Endothelial cell of umbilical vein (primary cell): Measurements from ENCODE around the gene AP5M1. TPM values are rescaled to one million over a fixed set of nuclear protein-coding genes. Genes with fewer than 3 reads are reported as not detected.

Experiments used
- BruUV-seq: library from RNA; stranded (reverse); fragments of 400-500 nt; replicated peaks from 2 replicates; lab custom pipeline; 2021; lab: Mats Ljungman, UMichigan
- CTCF ChIA-PET: fragments of 300-600, 350-600 bp; sonication (Branson Sonifier 250); formaldehyde crosslinking; loops from one replicate; lab custom pipeline; 2021; ENCODE audit warnings: antibody characterized with exemption, inconsistent platforms; lab: Charles Lee
- POLR2A ChIA-PET: fragments of 300-600, 350-600 bp; sonication (Branson Sonifier 250); formaldehyde crosslinking; loops from one replicate; lab custom pipeline; 2021; ENCODE audit warnings: antibody characterized with exemption, inconsistent platforms; lab: Charles Lee
- DNase-seq: peaks from one replicate; pipeline ENCODE4 v3.0.0-alpha.2; 2011; ENCODE audit warnings: low read depth, low spot score
- FAIRE-seq: peaks from 2 replicates; lab custom pipeline; 2011; peaks lifted over from hg19 to GRCh38; lab: Jason Lieb, UNC
- H2AFZ ChIP-seq: 2 replicates; pipeline ENCODE4 v1.6.0; 2012; ENCODE audit warnings: low read depth, low read length, control low read depth, inconsistent platforms
- H3K27ac ChIP-seq: 2 replicates; pipeline ENCODE4 v1.5.1; 2011; ENCODE audit warnings: low read depth, mild to moderate bottlenecking, control low read depth, low read length, moderate library complexity; ENCODE audit not compliant: insufficient read depth
- H3K27me3 ChIP-seq, 2 experiments: 2 replicates each; pipeline versions ENCODE4 v1.6.0 to v1.6.1; 2011; ENCODE audit warnings: low read length in 2 of 2, mixed read lengths in 1 of 2; ENCODE audit not compliant: control insufficient read depth in 2 of 2, insufficient read depth in 2 of 2
- H3K36me3 ChIP-seq, 2 experiments: 2 replicates in 1 of 2; 3 replicates in 1 of 2; pipeline ENCODE4 v1.5.1; 2011; ENCODE audit warnings: low read length in 2 of 2, mild to moderate bottlenecking in 1 of 2, moderate library complexity in 1 of 2; ENCODE audit not compliant: control insufficient read depth in 2 of 2, insufficient read depth in 2 of 2; ENCODE audit errors: extremely low read depth in 1 of 2
- H3K4me1 ChIP-seq: 3 replicates; pipeline ENCODE4 v1.5.1; 2011; ENCODE audit warnings: mild to moderate bottlenecking, low read length; ENCODE audit not compliant: control insufficient read depth, insufficient read depth; ENCODE audit errors: extremely low read depth
- H3K4me2 ChIP-seq: 2 replicates; pipeline ENCODE4 v1.6.1; 2011; ENCODE audit warnings: low read length, control low read depth, mixed read lengths; ENCODE audit not compliant: insufficient read depth
- H3K4me3 ChIP-seq, 3 experiments: fragments of 200-600 bp in 1 of 3; sonication (generic), shearing (Covaris generic) in 1 of 3; replicated peaks in 1 of 3; 2 replicates each; pipeline ENCODE4 v1.5.1; 2011 to 2016; ENCODE audit warnings: control low read depth in 3 of 3, low read length in 3 of 3, mild to moderate bottlenecking in 2 of 3, inconsistent platforms in 1 of 3, low read depth in 1 of 3, moderate library complexity in 1 of 3; ENCODE audit not compliant: insufficient read depth in 1 of 3
- H3K79me2 ChIP-seq: 2 replicates; pipeline ENCODE4 v1.6.0; 2012; ENCODE audit warnings: low read length, inconsistent platforms; ENCODE audit not compliant: control insufficient read depth, insufficient read depth
- H3K9ac ChIP-seq: replicated peaks from 2 replicates; pipeline ENCODE3; 2011; ENCODE audit warnings: low read length, control low read depth; ENCODE audit not compliant: insufficient read depth; ENCODE audit errors: extremely low read depth
- H3K9me1 ChIP-seq: replicated peaks from 3 replicates; pipeline ENCODE4 v1.6.0; 2011; ENCODE audit warnings: mild to moderate bottlenecking, low read length; ENCODE audit not compliant: control insufficient read depth, insufficient read depth; ENCODE audit errors: extremely low read depth
- H3K9me3 ChIP-seq: replicated peaks from 2 replicates; pipeline ENCODE4 v1.5.1; 2012; ENCODE audit warnings: low read length, inconsistent platforms; ENCODE audit not compliant: control insufficient read depth, insufficient read depth
- H4K20me1 ChIP-seq: replicated peaks from 2 replicates; pipeline ENCODE3; 2011; ENCODE audit warnings: mild to moderate bottlenecking, low read length; ENCODE audit not compliant: control insufficient read depth, insufficient read depth; ENCODE audit errors: extremely low read depth
- EZH2 ChIP-seq: IDR thresholded peaks from 2 replicates; pipeline ENCODE4 v1.6.1; 2012; ENCODE audit warnings: borderline replicate concordance, low read depth, mild to moderate bottlenecking, moderate library complexity, low read length, inconsistent platforms; ENCODE audit not compliant: severe bottlenecking
- FOS ChIP-seq: IDR thresholded peaks from 2 replicates; pipeline ENCODE4 v1.6.1; 2011; ENCODE audit warnings: mild to moderate bottlenecking, low read length, moderate library complexity, borderline replicate concordance; ENCODE audit not compliant: insufficient read depth
- GATA2 ChIP-seq: IDR thresholded peaks from 2 replicates; pipeline ENCODE4 v1.7.0; 2011; ENCODE audit warnings: low read depth, mild to moderate bottlenecking, moderate library complexity, mixed read lengths, low read length; ENCODE audit not compliant: insufficient read length, insufficient read depth
- JUN ChIP-seq: IDR thresholded peaks from 2 replicates; pipeline ENCODE4 v1.6.1; 2011; ENCODE audit warnings: borderline replicate concordance, low read depth; ENCODE audit not compliant: insufficient read length, insufficient read depth
- MYC ChIP-seq: IDR thresholded peaks from one replicate; pipeline ENCODE4 v1.6.1; 2011; ENCODE audit warnings: mild to moderate bottlenecking, low read depth, low read length
- POLR2A ChIP-seq: IDR thresholded peaks from 2 replicates; pipeline ENCODE4 v1.6.1; 2012; ENCODE audit warnings: low read depth, mild to moderate bottlenecking, control low read depth, low read length
- POLR2AphosphoS5 ChIP-seq: IDR thresholded peaks from 2 replicates; pipeline ENCODE4 v1.6.1; 2012; ENCODE audit warnings: low read depth, mild to moderate bottlenecking, control low read depth, low read length, moderate library complexity; ENCODE audit not compliant: insufficient read depth
- dilution Hi-C: fragments of 300-500 bp; cut with MboI; formaldehyde crosslinking; loops from one replicate; pipeline ENCODE4 v1.15.0; 2019; ENCODE audit warnings: low sequenced_read_pairs; ENCODE audit not compliant: extremely low pct_ligation_motif_present
- intact Hi-C: fragments of 100-400 bp; cut with micrococcal nuclease; formaldehyde crosslinking; loops from one replicate; pipeline ENCODE4 v1.10.0; 2022
- polyA plus RNA-seq, 4 experiments: library from polyadenylated mRNA; depleted of rRNA in 3 of 4; stranded (reverse) in 3 of 4; unstranded in 1 of 4; fragments of >200 nt; gene quantifications; 2 replicates each; pipeline versions ENCODE4 v1.2.1 to v1.2.3, GENCODE V29; 2011 to 2012; ENCODE audit warnings: missing spikeins in 1 of 4
- total RNA-seq: library from RNA; stranded (reverse); gene quantifications from 2 replicates; pipeline ENCODE4 v1.2.3, GENCODE V29; 2021
- TF ChIP-seq, protein P1 (sequence below): IDR thresholded peaks from 2 replicates; pipeline ENCODE4 v1.6.1; 2011; ENCODE audit not compliant: insufficient read depth, insufficient read length
- TF ChIP-seq, protein P2 (sequence below), 2 donors: IDR thresholded peaks; 1 replicate in 1 of 2; 2 replicates in 1 of 2; pipeline ENCODE4 v1.5.1; 2011; ENCODE audit warnings: low read length in 2 of 2, mild to moderate bottlenecking in 2 of 2, moderate library complexity in 2 of 2, control low read depth in 1 of 2, inconsistent platforms in 1 of 2, low read depth in 1 of 2; ENCODE audit not compliant: insufficient read depth in 1 of 2; ENCODE audit errors: extremely low read depth in 1 of 2

The AP5M1 gene
- total and polyA plus RNA-seq, 2 donors (not counting 3 experiments of a cell fraction or from before 2014, with no cell fraction given) = 14.8 to 38.7 TPM

DNA sequence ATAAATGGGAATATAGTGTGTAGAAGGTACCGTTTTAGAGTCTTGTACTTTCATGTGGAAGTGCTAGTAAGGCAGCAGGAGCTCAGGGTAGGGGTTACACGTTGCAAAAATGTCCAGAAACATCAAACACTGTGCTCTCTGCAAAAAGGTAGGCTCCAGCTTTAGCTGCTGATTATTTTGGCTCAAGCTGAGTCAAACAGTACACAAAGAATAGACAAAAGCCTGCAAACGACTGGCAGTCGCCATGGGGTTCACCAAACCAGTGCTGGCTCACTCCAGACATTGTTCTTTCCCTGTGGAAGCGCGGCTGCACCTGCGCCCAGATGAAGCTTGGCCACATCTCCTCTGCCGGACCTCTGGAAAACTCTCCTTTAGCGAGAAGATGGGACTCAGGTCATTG, 76.3 kb downstream of the AP5M1 start:
- no peak for FAIRE-seq
- no TSS peak for BruUV-seq
- POLR2A ChIA-PET = no interaction called here

More for the DNA sequence above, 76.3 kb downstream of the AP5M1 start:
- no peaks in the 10 kb centered on the region for H3K9me1 ChIP-seq
- DNase-seq = no peak
- H3K79me2 ChIP-seq = no peaks in the 10 kb centered on the region
- CTCF ChIA-PET = interaction anchor here (0.8 to 1.4 kb wide), 2 partner anchors 9 to 29 kb away, joined by 4 read pairs; no protein-coding TSS in a partner anchor
- no peak overlapping the region for H3K4me2 ChIP-seq
- H3K9ac ChIP-seq = no peak overlapping the region
- no peak overlapping the region for H3K4me3 ChIP-seq
- H3K27ac ChIP-seq = no peak overlapping the region
- intact Hi-C loops (no loop called here), dilution Hi-C loops (no loop called here)
- TF ChIP-seq FOS (no peak), MYC (no peak), POLR2AphosphoS5 (no peak), GATA2 (no peak), EZH2 (no peak), POLR2A (no peak), JUN (no peak)
- TF ChIP-seq, protein P1, sequence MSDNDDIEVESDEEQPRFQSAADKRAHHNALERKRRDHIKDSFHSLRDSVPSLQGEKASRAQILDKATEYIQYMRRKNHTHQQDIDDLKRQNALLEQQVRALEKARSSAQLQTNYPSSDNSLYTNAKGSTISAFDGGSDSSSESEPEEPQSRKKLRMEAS = no peak
- TF ChIP-seq, protein P2, sequence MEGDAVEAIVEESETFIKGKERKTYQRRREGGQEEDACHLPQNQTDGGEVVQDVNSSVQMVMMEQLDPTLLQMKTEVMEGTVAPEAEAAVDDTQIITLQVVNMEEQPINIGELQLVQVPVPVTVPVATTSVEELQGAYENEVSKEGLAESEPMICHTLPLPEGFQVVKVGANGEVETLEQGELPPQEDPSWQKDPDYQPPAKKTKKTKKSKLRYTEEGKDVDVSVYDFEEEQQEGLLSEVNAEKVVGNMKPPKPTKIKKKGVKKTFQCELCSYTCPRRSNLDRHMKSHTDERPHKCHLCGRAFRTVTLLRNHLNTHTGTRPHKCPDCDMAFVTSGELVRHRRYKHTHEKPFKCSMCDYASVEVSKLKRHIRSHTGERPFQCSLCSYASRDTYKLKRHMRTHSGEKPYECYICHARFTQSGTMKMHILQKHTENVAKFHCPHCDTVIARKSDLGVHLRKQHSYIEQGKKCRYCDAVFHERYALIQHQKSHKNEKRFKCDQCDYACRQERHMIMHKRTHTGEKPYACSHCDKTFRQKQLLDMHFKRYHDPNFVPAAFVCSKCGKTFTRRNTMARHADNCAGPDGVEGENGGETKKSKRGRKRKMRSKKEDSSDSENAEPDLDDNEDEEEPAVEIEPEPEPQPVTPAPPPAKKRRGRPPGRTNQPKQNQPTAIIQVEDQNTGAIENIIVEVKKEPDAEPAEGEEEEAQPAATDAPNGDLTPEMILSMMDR (IDR thresholded peaks at IDR 0.05; ENCODE audit: extremely low read depth in 1 of 2, insufficient read depth in 1 of 2, low read depth in 1 of 2, low read length in 2 of 2) = no peak
- H4K20me1 ChIP-seq = no peaks in the 10 kb centered on the region
- H2AFZ ChIP-seq = no peak overlapping the region
- no peaks in the 10 kb centered on the region for H3K9me3 ChIP-seq
- H3K36me3 ChIP-seq = no peaks in the 10 kb centered on the region
- H3K27me3 ChIP-seq = no peaks in the 10 kb centered on the region
- peaks cover 3% of the 10 kb centered on the region for H3K4me1 ChIP-seq
